ENCODE measurements around the gene SH3PXD2B. TPM values are rescaled to one million over a fixed set of nuclear protein-coding genes. Genes with fewer than 3 reads are reported as not detected.
A peak's percentile ranks its signal among the peaks of the same experiment; 100 is the strongest.

Gene SH3PXD2B
- total and polyA plus RNA-seq, 10 donors = 2.0 to 31.8 (median 9.9) TPM

GRCh38 chr5:172453986-172454357 lies 353 bp downstream of the SH3PXD2B start:
- intact Hi-C loops (cut with DNase I; ENCODE audit: low total_unique reads) = no loop called here
- Histone ChIP-seq H3K36me3 (no peaks in the 10 kb centered on the region), H3K4me1 (peaks cover 0 to 37% (median 16%) of the 10 kb centered on the region in 6 donors), H3K27me3 (replicated peaks in 1 of 7) (peaks cover 0 to 64% (median 20%) of the 10 kb centered on the region in 7 donors), H3K27ac (peak overlapping the region in 4 of 8 donors; percentile 28 to 70 (median 59)), H3K4me3 (peak overlapping the region; percentile 46 to 86 (median 62)), H3K9me3 (no peaks in the 10 kb centered on the region)
- 1 to 3% (median 1%) methylated on average over 18 to 35 of the region's 35 CpGs for WGBS, 5 donors
- DNase-seq = no peak
- TF ChIP-seq POLR2A (IDR thresholded peaks at IDR 0.05) = no peak
- TF ChIP-seq POLR2AphosphoS5 (IDR thresholded peaks at IDR 0.05) = no peak
- no peak for TF ChIP-seq CTCF (IDR thresholded peaks at IDR 0.05 in 8 of 11, conservative IDR thresholded peaks at IDR 0.05 in 3 of 11)

- peaks cover 0 to 37% (median 16%) of the 10 kb centered on the region in 6 donors for H3K4me1 ChIP-seq
- no peaks in the 10 kb centered on the region for H3K9me3 ChIP-seq
- peaks cover 0 to 65% (median 20%) of the 10 kb centered on the region in 7 donors for H3K27me3 ChIP-seq (replicated peaks in 1 of 7)
- peak overlapping the region in 4 of 8 donors; percentile 28 to 70 (median 49) for H3K27ac ChIP-seq
- TF ChIP-seq POLR2A (IDR thresholded peaks at IDR 0.05) (no peak), POLR2AphosphoS5 (IDR thresholded peaks at IDR 0.05) (no peak), CTCF (IDR thresholded peaks at IDR 0.05 in 8 of 11, conservative IDR thresholded peaks at IDR 0.05 in 3 of 11) (no peak)
- intact Hi-C loops (cut with DNase I; ENCODE audit: low total_unique reads) = no loop called here
- 28 to 38% (median 34%) methylated on average over 21 to 24 of the region's 24 CpGs for WGBS, 5 donors
- DNase-seq = no peak
- peak overlapping the region; percentile 46 to 86 (median 62) for H3K4me3 ChIP-seq
- H3K36me3 ChIP-seq = no peaks in the 10 kb centered on the region
Measured at GRCh38 chr5:172453206-172453985, 929 bp downstream of the SH3PXD2B start.

- Histone ChIP-seq H3K9me3 (no peaks in the 10 kb centered on the region), H3K36me3 (no peaks in the 10 kb centered on the region), H3K4me3 (peak overlapping the region in 6 of 8 donors; percentile 54 to 86 (median 64)), H3K27ac (peak overlapping the region in 2 of 8 donors; percentile 17 to 35), H3K4me1 (peaks cover 0 to 37% (median 16%) of the 10 kb centered on the region in 6 donors), H3K27me3 (replicated peaks in 1 of 7) (peaks cover 0 to 66% (median 20%) of the 10 kb centered on the region in 7 donors)
- TF ChIP-seq POLR2AphosphoS5 (IDR thresholded peaks at IDR 0.05) (no peak), CTCF (IDR thresholded peaks at IDR 0.05 in 8 of 11, conservative IDR thresholded peaks at IDR 0.05 in 3 of 11) (no peak), POLR2A (IDR thresholded peaks at IDR 0.05) (no peak)
- intact Hi-C loops (cut with DNase I; ENCODE audit: low total_unique reads) = no loop called here
- 69 to 79% (median 78%) methylated on average over 18 of the region's 18 CpGs for WGBS, 5 donors
- DNase-seq = peak; percentile 13
Measured at GRCh38 chr5:172452398-172453205, 1.7 kb downstream of the SH3PXD2B start.
